IMR-90 (cell line): ENCODE results near the gene AAMP.

ENCODE experiments used
- CEBPB ChIP-seq: IDR thresholded peaks from 2 replicates; pipeline ENCODE4 v1.6.1; 2012; ENCODE audit warnings: low read depth, low read length, improper control_type of control experiment
- CTCF ChIP-seq: conservative IDR thresholded peaks from 2 replicates; pipeline ENCODE4 v1.5.1; 2012; ENCODE audit warnings: mild to moderate bottlenecking, low read depth, low read length, improper control_type of control experiment
- FOS ChIP-seq: fragments of 150-350 bp; IDR thresholded peaks from 2 replicates; pipeline ENCODE4 v1.6.1; 2016; ENCODE audit warnings: low read depth, low read length
- MAFK ChIP-seq: IDR thresholded peaks from 2 replicates; pipeline ENCODE4 v1.6.1; 2012; ENCODE audit warnings: low read depth, low read length, improper control_type of control experiment
- MXI1 ChIP-seq: IDR thresholded peaks from 2 replicates; pipeline ENCODE4 v1.6.1; 2012; ENCODE audit warnings: low read depth, mild to moderate bottlenecking, low read length, moderate library complexity, borderline replicate concordance
- POLR2A ChIP-seq: IDR thresholded peaks from 2 replicates; pipeline ENCODE4 v1.6.1; 2012; ENCODE audit warnings: mild to moderate bottlenecking, low read depth, low read length
- USF2 ChIP-seq: fragments of 150-350 bp; IDR thresholded peaks from 2 replicates; pipeline ENCODE4 v1.6.1; 2017; ENCODE audit warnings: mild to moderate bottlenecking, antibody characterized with exemption, low read length, low read depth

GRCh38 chr2:218260166-218260565 lies 9.8 kb downstream of the AAMP start:
- no peak for TF ChIP-seq CTCF
- TF ChIP-seq MAFK = no peak
- no peak for TF ChIP-seq CEBPB
- TF ChIP-seq POLR2A = no peak
- TF ChIP-seq MXI1 = no peak
- TF ChIP-seq USF2 = no peak
- TF ChIP-seq FOS = no peak
